Erythroblast (primary cell): Measurements from ENCODE around the gene PLB1.

Source experiments
- GATA1 ChIP-seq: IDR thresholded peaks from 2 replicates; pipeline ENCODE4 v1.6.1; 2011; ENCODE audit warnings: low read depth, mild to moderate bottlenecking, control low read depth, low read length, moderate library complexity
- POLR2A ChIP-seq: IDR thresholded peaks from 2 replicates; pipeline ENCODE4 v1.6.1; 2011; ENCODE audit warnings: mild to moderate bottlenecking, low read length

- no peak for TF ChIP-seq POLR2A
- no peak for TF ChIP-seq GATA1
These were observed 25.8 kb downstream of the PLB1 start for GRCh38 chr2:28521663-28522062.
